Stimulated activated naive CD8-positive, alpha-beta T cell treated with anti-CD3 and anti-CD28 coated beads, Interleukin-15, Interleukin-2, amounts not matched to agents 100 ng/mL and 50 ng/mL, for 24 hours (primary cell): Measurements from ENCODE around the gene CCL13.
"Not testable (repeated sequence)": the region's sequence is repeated elsewhere in the genome, so short reads cannot be mapped to it uniquely, and the experiment has no call there.

ENCODE experiments used
- H3K27ac Mint-ChIP-seq: one replicate; pipeline ENCODE4 v1.8.0; 2021; ENCODE audit warnings: mild to moderate bottlenecking, mixed read lengths
- H3K27me3 Mint-ChIP-seq: one replicate; pipeline ENCODE4 v1.8.0; 2021; ENCODE audit warnings: mixed read lengths
- H3K36me3 Mint-ChIP-seq: one replicate; pipeline ENCODE4 v1.8.0; 2021; ENCODE audit warnings: low read depth, mixed read lengths
- H3K4me1 Mint-ChIP-seq: one replicate; pipeline ENCODE4 v1.8.0; 2021; ENCODE audit warnings: low read depth, mixed read lengths
- H3K4me3 Mint-ChIP-seq: one replicate; pipeline ENCODE4 v1.8.0; 2021; ENCODE audit warnings: mild to moderate bottlenecking, mixed read lengths
- H3K9me3 Mint-ChIP-seq: one replicate; pipeline ENCODE4 v1.8.0; 2021; ENCODE audit warnings: mixed read lengths

CCL13 gene

DNA sequence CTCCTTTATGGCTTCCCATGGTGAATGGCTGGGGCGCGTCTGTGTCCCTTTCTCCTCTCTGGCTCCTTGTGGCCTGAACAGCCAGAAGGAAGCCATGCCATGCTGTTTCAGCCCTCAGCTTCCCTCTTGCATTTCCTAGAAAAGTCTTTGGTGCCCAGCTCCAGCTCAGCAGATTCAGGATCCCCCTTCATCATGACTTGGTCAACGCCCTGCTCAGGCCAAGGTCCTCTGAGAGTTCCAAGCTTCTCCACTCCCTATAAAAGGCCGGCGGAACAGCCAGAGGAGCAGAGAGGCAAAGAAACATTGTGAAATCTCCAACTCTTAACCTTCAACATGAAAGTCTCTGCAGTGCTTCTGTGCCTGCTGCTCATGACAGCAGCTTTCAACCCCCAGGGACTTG lies at the start of gene CCL13:
Gene CCL13, plus strand, starts transcription at position 287 of the 400 bp plus-strand sequence. Its CDS starts 47 bp downstream, at position 334.
- Mint-ChIP-seq H3K4me3 (no peak within 1 kb of the TSS), H3K9me3 (no peaks in the 10 kb centered on the region), H3K36me3 (no peaks in the 10 kb centered on the region), H3K27me3 (peaks cover 14% of the 10 kb centered on the region), H3K27ac (no peak within 1 kb of the TSS), H3K4me1 (peaks cover 5% of the 10 kb centered on the region)

DNA sequence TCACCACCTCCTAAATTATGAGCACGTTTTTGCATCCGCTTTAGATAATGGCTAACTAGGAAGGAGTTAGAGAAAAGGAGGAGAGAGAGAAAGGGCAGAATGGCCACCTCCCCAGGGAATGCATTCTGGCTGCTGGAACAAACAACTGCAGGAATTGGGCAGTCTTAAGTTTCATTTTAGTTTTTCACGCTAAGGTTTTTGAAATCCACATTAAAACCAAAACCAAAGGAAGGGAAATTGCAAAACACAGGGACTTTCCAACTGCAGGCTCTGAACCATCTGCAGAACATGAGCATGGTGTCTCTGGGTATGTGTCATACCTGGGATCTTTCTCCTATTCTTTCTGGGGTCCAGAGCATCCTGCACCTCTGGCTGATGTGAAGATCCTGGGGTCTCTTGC lies 49.2 kb upstream of the CCL13 start:
- Mint-ChIP-seq H3K36me3 (no peaks in the 10 kb centered on the region), H3K9me3 (no peaks in the 10 kb centered on the region), H3K4me3 (no peak overlapping the region), H3K4me1 (peaks cover 3% of the 10 kb centered on the region), H3K27ac (no peak overlapping the region), H3K27me3 (peaks cover 20% of the 10 kb centered on the region)

DNA sequence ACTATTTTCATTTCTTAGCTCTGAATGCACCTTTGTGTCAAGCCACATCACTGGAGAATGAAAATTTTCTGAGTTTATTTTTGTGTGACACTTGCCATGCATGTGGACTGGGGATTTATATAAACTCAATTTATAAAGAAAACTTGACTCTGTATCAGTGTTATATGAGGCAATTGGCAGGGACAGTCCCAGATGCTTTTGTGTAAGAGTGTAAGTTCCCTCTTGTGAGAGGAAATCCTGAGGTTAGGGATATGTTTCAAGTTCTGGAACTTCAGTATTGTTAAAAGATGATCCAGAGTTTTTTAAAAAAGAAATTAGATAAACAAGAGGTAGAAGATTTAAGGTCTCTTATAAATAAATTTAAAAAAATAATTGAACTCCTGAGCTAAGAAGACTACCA lies 47.9 kb upstream of the CCL13 start:
- H3K36me3 Mint-ChIP-seq, result no peaks in the 10 kb centered on the region
- no peak overlapping the region for H3K27ac Mint-ChIP-seq
- peaks cover 16% of the 10 kb centered on the region for H3K27me3 Mint-ChIP-seq
- H3K4me3 Mint-ChIP-seq, result no peak overlapping the region
- H3K9me3 Mint-ChIP-seq, result no peaks in the 10 kb centered on the region
- peaks cover 3% of the 10 kb centered on the region for H3K4me1 Mint-ChIP-seq

DNA sequence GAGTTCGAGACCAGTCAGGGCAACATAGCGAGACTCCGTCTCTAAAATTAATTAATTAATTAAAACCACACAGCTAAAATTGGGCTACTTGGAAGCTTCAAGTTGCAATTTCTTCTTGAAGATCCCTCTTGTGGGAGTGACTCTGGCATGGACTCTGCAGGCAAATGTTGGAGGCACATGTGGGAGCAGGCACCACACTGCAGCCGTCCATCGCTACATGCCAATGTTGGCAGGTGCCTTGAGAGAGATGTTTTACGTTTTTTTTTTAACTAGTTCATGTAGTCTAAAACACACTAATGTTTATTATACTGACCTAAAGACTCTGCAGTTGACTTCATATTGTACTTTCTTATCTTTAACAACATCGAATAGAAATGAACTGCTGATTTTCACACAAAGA lies 45.0 kb upstream of the CCL13 start:
- H3K9me3 Mint-ChIP-seq, result no peaks in the 10 kb centered on the region
- H3K4me3 Mint-ChIP-seq, result no peak overlapping the region
- peaks cover 3% of the 10 kb centered on the region for H3K4me1 Mint-ChIP-seq
- no peaks in the 10 kb centered on the region for H3K36me3 Mint-ChIP-seq
- peaks cover 29% of the 10 kb centered on the region for H3K27me3 Mint-ChIP-seq
- no peak overlapping the region for H3K27ac Mint-ChIP-seq

DNA sequence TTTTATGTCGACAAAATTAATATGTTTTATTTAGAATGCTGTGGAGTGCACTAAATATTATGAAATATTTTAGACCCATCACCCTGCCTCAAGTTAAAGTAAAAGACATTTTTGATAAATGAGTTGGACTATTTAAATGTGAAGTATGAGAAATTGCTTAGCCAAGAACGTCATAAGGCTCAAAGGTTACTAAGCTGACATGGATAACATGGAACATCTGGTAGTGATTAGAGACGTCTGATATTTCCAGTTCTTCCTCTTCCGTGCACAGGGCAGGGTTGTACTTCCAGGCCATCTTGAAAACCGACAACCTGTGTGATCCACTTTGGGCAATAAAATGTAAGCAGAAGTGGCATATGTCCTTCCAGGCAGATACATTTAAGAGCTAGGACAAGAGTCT lies 44.2 kb upstream of the CCL13 start:
- Mint-ChIP-seq H3K27ac (no peak overlapping the region), H3K27me3 (peaks cover 31% of the 10 kb centered on the region), H3K4me3 (no peak overlapping the region), H3K4me1 (peaks cover 3% of the 10 kb centered on the region), H3K9me3 (no peaks in the 10 kb centered on the region), H3K36me3 (no peaks in the 10 kb centered on the region)

DNA sequence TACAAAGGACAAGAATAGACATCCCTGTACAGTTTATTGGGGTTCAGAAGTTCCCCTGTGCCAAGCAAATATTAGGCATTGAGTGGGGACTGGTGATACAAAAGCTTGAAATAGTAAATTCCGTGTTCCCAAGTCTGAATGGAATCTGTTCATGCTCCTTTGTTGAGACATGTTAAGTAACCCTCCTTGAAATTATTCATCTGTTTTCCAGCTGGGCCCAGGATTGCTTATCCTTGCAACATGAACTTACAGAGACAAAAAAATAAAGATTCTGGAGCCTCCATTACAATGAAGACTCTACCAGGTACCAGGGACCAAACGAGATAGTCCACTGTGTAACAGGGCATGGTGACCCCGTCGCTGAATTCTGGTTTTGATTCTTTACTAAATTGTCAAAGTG lies 43.1 kb upstream of the CCL13 start:
- Mint-ChIP-seq H3K4me1 (no peaks in the 10 kb centered on the region), H3K9me3 (no peaks in the 10 kb centered on the region), H3K27me3 (peaks cover 33% of the 10 kb centered on the region), H3K36me3 (no peaks in the 10 kb centered on the region), H3K4me3 (no peak overlapping the region), H3K27ac (no peak overlapping the region)

DNA sequence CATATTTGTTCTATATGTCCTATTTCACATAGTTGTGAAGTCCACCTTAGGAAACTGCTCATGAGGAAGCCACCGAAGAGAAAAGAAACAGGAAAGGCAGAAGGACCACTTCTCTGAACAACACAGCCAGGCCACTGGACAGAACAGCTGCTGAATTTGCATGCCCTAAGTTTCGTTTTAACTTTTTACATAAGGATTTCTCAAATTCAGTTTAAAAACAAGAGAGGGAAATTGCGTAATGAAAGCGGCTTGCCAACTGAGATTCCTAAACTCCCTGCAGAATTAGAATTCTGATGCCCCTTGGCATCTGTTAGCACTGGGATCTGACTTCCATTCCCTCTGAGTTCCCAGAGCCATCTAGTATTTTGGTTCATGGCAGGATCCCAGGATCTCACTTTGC lies 42.0 kb upstream of the CCL13 start:
- Mint-ChIP-seq H3K27me3 (peaks cover 32% of the 10 kb centered on the region), H3K9me3 (no peaks in the 10 kb centered on the region), H3K36me3 (no peaks in the 10 kb centered on the region), H3K27ac (no peak overlapping the region), H3K4me1 (no peaks in the 10 kb centered on the region), H3K4me3 (no peak overlapping the region)

DNA sequence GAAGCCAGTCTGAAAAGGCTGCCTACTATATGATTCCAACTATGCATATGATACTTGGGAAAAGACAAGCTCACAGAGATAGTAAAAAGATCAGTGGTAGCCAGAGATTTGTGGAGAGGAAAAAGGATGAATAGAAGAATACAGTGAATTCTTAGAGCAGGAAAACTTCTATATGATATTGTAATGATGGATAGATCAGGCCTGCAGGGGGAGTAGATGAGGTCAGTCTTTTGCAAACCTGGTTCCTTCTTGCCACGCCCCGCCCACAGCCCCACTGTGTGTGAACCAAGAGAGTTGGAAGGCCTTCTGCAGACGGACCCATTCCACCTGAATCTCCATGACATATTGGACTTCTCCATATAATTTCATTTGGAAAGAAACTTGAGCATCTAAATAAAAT lies 37.8 kb upstream of the CCL13 start:
- H3K9me3 Mint-ChIP-seq, result no peaks in the 10 kb centered on the region
- H3K27ac Mint-ChIP-seq, result no peak overlapping the region
- no peak overlapping the region for H3K4me3 Mint-ChIP-seq
- H3K36me3 Mint-ChIP-seq, result no peaks in the 10 kb centered on the region
- no peaks in the 10 kb centered on the region for H3K4me1 Mint-ChIP-seq
- peaks cover 35% of the 10 kb centered on the region for H3K27me3 Mint-ChIP-seq

DNA sequence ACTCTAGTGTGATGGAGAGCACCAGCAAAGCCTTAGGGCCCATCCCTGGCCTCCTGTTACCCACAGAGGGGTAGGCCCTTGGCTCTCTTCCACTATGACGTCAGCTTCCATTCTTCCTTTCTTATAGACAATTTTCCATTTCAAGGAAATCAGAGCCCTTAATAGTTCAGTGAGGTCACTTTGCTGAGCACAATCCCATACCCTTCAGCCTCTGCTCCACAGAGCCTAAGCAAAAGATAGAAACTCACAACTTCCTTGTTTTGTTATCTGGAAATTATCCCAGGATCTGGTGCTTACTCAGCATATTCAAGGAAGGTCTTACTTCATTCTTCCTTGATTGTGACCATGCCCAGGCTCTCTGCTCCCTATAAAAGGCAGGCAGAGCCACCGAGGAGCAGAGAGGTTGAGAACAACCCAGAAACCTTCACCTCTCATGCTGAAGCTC lies 37.2 kb upstream of the CCL13 start, which contains the start of gene CCL8:
Gene CCL8, plus strand, starts transcription at position 397 of the 445 bp plus-strand sequence. CDS start 67 bp downstream, outside the sequence.
- Mint-ChIP-seq H3K4me3 (no peak within 1 kb of the TSS), H3K36me3 (no peaks in the 10 kb centered on the region), H3K9me3 (peaks cover 4% of the 10 kb centered on the region), H3K4me1 (no peaks in the 10 kb centered on the region), H3K27ac (no peak within 1 kb of the TSS), H3K27me3 (peaks cover 34% of the 10 kb centered on the region)

DNA sequence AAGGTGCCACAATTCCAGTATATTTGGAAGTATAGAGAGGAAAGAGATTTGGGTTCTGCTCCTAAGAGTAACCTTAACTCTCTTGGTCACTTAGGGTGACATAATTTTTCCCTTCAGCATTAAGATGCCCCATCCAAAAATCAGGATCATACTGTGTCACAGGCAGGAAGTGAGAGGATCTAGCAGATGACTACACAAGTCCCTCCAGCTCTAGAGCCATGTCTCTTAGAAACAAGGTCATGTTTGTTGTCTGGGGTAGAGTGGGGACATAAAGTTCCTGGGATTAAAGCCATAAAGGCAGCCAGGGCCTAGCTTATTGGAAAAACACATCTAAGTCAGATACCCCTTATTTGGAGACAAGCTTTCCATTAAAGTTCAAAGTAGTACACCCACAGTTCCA lies 34.3 kb upstream of the CCL13 start:
- Mint-ChIP-seq H3K27ac (no peak overlapping the region), H3K27me3 (peaks cover 33% of the 10 kb centered on the region), H3K4me3 (no peak overlapping the region), H3K9me3 (peaks cover 19% of the 10 kb centered on the region), H3K4me1 (no peaks in the 10 kb centered on the region), H3K36me3 (no peaks in the 10 kb centered on the region)

DNA sequence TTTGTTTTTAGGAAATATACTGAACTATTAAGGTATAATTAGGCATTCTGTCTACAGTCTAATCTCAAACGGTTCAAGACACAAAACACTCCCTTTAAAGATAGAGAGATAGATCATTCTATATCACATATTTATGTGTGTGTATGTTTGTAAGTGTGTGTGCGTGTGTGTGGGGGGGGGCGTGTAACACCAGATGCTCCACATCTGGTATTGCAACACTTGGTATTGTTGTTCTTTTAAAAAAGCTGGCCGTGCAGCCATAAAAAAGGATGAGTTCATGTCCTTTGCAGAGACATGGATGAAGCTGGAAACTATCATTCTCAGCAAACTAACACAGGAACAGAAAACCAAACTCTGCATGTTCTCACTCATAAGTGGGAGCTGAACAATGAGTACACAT lies 28.7 kb upstream of the CCL13 start:
- Mint-ChIP-seq H3K9me3 (peaks cover 19% of the 10 kb centered on the region), H3K27me3 (peaks cover 28% of the 10 kb centered on the region)
- H3K4me3 Mint-ChIP-seq, H3K36me3 Mint-ChIP-seq, H3K4me1 Mint-ChIP-seq, H3K27ac Mint-ChIP-seq: not testable (repeated sequence)

DNA sequence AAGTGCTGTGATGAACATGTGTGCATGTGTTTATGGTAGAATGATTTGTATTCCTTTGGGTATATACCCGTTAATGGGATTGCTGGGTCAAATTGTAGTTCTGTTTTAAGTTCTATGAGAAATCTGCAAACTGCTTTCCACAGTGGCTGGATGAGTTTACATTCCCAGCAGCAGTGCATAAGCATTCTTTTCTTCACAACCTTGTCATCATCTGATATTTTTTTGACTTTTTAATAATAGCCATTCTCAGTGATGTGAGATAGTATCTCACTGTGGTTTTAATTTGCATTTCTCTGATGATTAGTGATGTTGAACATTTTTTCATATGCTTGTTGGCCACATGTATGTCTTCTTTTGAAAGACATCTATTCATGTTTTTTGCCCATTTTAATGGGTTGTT lies 18.6 kb upstream of the CCL13 start:
- H3K9me3 Mint-ChIP-seq, result no peaks in the 10 kb centered on the region
- peaks cover 53% of the 10 kb centered on the region for H3K27me3 Mint-ChIP-seq
- no peaks in the 10 kb centered on the region for H3K4me1 Mint-ChIP-seq
- no peak overlapping the region for H3K4me3 Mint-ChIP-seq
- H3K27ac Mint-ChIP-seq, result no peak overlapping the region
- no peaks in the 10 kb centered on the region for H3K36me3 Mint-ChIP-seq

DNA sequence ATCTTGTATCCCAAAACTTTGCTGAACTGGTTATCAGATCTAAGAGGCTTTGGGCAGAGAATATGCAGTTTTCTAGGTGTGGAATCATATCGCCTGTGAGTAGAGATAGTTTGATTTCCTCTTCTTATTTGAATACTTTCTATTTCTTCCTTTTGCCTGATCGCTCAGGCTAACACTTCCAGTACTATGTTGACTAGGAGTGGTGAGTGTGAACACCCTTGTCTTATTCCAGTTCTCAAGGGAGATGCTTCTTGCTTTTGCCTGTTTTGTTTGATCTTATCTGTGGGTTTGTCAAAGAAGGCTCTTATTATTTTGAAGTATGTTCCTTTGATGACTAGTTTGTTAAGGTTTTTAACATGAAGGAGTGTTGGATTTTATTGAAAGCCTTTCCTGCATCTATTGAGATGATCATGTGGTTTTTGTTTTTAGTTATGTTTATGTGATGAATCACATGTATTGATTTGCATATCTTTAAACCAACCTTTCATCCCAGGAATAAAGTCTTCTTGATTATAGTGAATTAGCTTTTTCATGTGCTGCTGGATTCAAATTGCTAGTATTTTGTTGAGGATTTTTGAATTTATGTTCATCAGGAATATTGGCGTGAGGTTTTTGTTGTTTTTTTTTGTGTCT lies 17.0 kb upstream of the CCL13 start:
- H3K27me3 Mint-ChIP-seq, result peaks cover 65% of the 10 kb centered on the region
- H3K9me3 Mint-ChIP-seq, result no peaks in the 10 kb centered on the region
- no peaks in the 10 kb centered on the region for H3K36me3 Mint-ChIP-seq
- no peaks in the 10 kb centered on the region for H3K4me1 Mint-ChIP-seq
- no peak overlapping the region for H3K4me3 Mint-ChIP-seq
- H3K27ac Mint-ChIP-seq, result no peak overlapping the region

DNA sequence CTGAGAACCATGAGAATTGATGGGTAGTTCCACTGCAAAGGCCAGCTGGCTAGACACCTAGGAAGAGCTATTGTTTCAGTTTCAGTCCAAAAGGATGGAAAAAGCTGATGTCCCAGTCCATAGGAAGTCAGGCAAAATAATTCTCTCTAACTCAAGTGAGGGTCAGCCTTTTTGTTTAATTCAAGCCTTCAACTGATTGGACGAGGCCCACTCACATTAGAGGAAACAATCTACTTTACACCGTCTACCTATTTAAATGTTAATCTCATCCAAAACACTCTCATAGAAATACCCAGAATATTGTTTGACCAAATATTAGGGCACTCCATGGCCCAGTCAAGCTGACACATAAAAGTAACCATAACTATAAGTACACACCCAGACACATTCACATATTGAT lies 14.4 kb upstream of the CCL13 start:
- Mint-ChIP-seq H3K27me3 (peaks cover 56% of the 10 kb centered on the region), H3K4me3 (no peak overlapping the region), H3K36me3 (no peaks in the 10 kb centered on the region), H3K27ac (no peak overlapping the region), H3K4me1 (no peaks in the 10 kb centered on the region), H3K9me3 (no peaks in the 10 kb centered on the region)

DNA sequence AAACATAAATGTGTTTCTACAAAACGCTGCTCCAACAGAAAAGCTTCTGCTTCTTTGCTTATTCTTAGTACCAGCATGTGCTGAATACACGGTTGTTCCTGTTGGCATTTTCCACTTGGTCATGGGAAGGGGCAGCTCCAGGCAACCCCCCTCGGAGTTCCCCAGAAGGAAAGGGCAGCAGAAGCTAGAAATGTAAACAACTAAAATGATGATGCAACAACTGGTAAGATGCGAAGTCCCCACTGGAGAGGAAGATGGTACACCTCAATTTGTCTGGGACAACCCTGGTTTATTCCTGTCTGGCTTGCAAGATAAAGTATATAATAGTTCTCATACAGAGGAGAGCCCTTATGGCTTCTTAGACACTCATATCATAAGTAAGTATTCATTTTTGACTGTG lies 9.2 kb upstream of the CCL13 start:
- Mint-ChIP-seq H3K27me3 (peaks cover 37% of the 10 kb centered on the region), H3K9me3 (no peaks in the 10 kb centered on the region), H3K4me3 (no peak overlapping the region), H3K36me3 (no peaks in the 10 kb centered on the region), H3K4me1 (no peaks in the 10 kb centered on the region), H3K27ac (no peak overlapping the region)

DNA sequence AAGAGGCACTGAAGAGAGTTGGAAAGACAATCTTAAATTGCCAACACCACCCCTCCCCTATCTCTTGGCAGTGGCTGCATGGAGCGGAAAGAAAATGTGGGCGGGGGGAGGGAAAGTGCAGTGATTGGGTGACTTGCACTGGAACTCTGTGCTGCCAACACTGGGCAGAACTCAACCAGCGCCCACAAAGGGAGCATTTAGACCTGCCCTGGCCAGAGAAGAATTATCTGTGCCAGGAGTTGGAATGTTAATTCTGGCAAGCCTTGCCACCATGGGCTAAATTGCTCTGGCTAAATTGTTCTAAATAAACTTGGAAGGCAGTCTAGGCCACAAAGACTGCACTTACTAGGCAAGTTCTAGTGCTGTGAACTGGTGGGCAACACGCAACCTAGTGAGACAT lies 6.5 kb upstream of the CCL13 start:
- Mint-ChIP-seq H3K4me1 (no peaks in the 10 kb centered on the region), H3K27me3 (peaks cover 24% of the 10 kb centered on the region), H3K36me3 (no peaks in the 10 kb centered on the region), H3K9me3 (no peaks in the 10 kb centered on the region), H3K4me3 (no peak overlapping the region), H3K27ac (no peak overlapping the region)
